Coronary artery (tissue), 2 donors: ENCODE data around the gene ODAM.

Experiments used
- DNase-seq: peaks from one replicate; pipeline ENCODE4 v3.0.0-alpha.2; 2017; ENCODE audit warnings: low spot score
- H3K27ac ChIP-seq, 2 donors: fragments of 200-600 bp; sonication (generic); one replicate each; pipeline ENCODE4 v1.5.1; 2016 to 2019
- H3K4me3 ChIP-seq: fragments of 200-600 bp; sonication (generic); 2 replicates; pipeline ENCODE4 v1.5.1; 2016; ENCODE audit warnings: mild to moderate bottlenecking, moderate library complexity
- CTCF ChIP-seq: fragments of 200-600 bp; sonication (generic); IDR thresholded peaks from one replicate; pipeline ENCODE4 v1.5.1; 2019; ENCODE audit warnings: antibody characterized with exemption

ODAM gene

GRCh38 chr4:70251945-70252277 is 56.4 kb downstream of the ODAM start:
- no peak for TF ChIP-seq CTCF
- no peak for DNase-seq
- Histone ChIP-seq H3K4me3 (no peak overlapping the region), H3K27ac (no peak overlapping the region)
